Epidermal melanocyte (primary cell): ENCODE data around the gene JMJD8.

Source experiments
- DNase-seq: peaks from one replicate; pipeline ENCODE4 v3.0.0; 2011; ENCODE audit warnings: low spot score; ENCODE audit not compliant: insufficient read length

Gene JMJD8

DNA sequence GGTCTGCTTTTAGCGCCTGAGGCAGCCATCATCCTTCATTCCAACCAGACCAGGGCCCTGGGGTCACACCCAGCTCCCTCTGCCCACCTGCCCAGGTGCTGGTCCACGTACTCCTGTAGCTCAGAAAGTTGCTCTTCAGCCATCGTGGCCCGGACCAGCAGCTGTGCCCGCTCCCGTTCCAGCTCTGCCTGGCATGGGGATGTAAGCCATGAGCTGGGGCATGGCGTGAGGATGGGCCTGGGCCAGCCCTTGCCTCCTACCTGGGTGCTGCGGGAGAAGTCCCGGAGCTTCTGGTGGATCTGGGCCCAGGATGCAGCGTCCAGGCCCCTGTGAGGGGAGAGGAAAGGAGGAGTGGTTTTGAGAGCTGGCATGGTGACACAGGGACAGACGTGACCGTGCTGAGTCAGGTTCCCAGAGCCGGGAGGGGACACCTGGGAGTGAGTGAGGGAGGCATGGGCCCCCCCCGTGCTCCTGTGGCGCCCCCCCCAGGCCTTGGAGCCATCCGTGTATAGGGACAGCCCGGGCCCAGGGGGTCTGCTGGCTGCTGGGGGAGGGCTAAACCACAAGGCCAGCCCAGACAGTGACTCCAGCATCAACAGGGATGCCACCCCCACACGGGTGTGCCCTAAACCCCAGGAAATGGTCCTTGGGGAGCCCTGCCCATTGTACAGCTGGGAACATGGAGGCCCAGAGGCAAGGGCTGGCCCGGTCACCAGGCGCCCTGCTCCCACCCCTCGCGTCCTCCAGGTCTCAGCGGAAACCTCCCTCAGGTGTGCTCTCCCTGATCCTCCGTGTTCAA lies 38.9 kb upstream of the JMJD8 start:
- DNase-seq, result no peak

DNA sequence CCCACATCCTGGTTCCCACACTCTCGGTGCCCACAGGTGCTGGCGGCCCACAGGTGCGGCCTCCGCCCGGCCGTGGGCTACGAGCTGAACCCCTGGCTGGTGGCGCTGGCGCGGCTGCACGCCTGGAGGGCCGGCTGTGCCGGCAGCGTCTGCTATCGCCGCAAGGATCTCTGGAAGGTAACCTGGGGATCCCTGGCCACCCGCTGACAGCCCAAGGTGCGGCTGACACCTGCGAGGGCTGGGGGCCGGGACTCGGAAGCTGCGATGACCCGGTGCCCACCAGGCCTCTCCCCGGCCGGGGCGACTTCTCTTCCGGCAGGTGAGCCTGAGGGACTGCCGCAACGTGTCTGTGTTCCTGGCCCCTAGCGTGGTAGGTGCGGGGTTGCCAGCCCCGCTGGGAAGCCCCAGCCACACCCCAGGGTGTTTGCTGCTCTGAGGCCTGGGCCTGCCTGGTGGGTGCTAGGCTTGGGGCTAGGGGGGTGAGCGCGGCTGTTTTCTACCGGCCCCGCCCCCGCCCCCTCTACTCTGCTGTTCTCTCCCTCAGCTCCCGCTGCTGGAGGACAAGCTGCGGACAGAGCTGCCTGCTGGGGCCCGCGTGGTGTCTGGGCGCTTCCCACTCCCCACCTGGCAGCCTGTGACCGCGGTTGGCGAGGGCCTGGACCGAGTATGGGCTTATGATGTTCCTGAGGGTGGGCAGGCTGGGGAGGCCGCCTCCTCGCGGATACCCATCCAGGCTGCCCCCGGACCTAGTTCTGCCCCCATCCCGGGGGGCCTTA lies 37.8 kb upstream of the JMJD8 start:
- DNase-seq, result no peak

DNA sequence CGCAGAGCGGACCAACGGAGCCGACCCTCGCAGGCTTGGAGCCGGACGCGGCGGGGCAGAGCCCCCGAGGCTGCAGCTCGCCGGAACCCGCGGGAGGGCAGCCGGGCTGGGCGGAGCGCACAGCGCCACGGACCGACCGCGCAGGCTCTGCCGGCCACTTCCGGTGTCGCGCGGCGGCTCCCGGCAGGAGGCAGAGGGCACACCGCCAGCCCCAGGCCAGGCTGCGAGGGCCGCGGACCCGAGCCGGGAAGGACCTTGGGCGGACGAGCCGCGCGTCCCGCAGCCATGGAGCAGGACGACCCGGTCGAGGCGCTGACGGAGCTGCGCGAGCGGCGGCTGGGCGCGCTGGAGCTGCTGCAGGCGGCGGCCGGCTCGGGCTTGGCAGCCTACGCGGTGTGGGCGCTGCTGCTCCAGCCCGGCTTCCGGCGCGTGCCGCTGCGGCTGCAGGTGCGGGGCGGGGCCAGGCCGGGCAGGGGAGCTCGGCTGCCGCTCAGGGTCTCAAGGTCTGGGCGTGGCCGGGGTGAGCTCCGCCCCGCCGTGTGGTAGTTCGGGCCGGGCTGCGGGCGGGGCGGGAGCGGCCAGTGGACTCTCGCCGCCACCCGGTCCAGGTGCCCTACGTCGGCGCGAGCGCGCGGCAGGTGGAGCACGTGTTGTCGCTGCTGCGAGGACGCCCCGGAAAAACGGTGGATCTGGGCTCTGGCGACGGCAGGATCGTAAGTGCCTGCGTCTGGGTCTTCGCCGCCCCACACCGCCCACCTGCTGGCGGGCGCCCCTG lies 37.0 kb upstream of the JMJD8 start, which contains the start of gene ANTKMT:
ANTKMT (plus strand) TSS at position 157 of the 775 bp plus-strand sequence; CDS start at position 286, 129 bp downstream.
- peak; percentile 92 for DNase-seq

DNA sequence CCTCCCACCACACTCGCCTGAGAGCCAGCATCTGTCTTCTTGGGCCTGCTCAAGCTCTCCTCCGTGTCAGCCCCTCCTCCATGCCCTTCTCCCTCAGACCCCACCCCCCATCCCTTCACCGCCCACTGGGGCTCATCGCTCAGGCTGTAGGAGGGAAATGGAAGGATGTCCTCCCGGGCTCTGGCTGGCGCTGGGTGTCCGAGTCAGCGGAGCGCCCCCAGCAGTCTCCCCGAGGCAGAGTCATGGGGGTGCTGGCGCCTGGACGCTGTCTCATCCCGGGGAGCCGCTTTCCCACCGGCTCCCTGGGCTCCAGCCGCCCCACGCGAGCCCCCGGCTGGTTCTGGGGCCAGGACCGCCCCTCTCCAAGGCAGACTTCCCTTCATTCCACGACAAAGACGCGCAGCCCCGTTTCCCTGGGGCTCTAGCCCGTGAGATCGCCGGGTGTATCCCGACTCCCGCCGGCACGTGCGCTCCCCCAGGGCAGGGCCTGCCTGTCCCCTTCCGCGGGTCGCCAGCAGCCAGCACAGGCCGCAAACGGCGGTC lies 36.4 kb upstream of the JMJD8 start:
- peak; percentile 89 for DNase-seq

DNA sequence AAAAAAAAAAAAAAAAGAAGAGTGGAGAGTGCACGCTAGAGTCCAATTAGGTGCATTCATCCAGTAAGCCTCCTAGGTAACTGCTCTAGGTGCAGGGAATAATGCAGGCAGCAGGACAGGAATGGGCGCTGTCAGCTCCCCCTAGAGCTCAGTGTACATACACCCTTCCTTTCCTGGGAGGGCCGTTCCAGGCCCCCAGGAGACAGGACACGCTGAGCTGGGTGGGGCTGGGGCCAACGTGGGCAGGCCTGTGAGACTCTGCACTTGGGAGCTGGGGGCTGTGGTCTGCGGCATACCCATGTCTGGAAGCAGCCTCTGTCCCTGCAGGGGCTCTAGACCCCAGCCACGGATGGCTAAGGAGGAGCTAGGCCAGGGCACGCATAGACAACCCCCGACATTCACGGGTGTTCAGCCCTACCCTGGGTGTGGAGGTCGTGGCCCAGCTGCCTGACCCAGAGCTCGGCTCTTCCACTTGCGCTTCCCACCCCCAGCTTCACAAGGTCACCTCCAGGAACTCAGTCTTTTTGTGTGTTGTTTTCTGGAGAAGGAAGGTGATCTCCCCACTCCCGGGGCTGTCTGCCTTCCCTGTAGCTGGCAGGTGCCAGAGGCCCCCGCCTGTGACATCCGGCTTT lies 35.8 kb upstream of the JMJD8 start:
- no peak for DNase-seq

DNA sequence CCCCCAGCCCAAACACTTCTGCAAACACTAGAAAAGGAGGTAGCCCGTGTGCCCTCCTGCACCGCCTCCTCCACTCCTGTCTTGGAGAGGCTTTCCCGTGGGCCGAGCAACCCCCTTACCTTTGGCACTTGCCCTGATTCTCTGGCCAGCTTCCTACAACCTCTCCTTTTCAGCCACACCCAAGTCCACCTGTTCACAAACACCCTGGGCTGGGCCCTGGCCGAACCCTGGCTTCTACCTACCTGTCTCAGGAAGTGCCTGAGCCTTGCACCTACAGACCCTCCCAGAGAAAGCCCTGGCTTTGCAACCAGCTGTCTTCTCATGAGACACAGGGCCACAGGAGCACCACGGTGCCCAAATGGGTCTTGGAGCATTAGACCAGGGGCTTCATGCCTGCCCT lies 34.8 kb upstream of the JMJD8 start:
- DNase-seq, result no peak

DNA sequence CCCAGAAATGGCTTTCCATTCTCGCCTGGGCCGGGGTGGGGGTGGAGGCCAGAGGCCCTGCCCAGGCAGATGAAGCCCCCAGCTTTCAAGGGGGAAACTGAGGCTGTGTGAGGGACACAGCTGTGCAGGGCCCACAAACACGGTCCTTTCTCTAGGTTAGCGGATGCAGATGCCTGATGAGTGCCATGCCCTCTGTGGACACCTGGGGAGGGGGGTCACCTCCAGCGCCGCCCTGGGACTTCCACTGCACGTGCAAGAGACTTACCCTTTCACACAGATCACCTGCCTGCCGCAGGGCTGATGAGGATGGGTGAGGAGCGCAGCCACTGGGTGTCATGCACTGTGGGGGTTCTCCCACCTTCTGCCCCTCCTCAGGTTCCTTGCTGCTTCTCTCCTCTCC lies 34.3 kb upstream of the JMJD8 start:
- no peak for DNase-seq

DNA sequence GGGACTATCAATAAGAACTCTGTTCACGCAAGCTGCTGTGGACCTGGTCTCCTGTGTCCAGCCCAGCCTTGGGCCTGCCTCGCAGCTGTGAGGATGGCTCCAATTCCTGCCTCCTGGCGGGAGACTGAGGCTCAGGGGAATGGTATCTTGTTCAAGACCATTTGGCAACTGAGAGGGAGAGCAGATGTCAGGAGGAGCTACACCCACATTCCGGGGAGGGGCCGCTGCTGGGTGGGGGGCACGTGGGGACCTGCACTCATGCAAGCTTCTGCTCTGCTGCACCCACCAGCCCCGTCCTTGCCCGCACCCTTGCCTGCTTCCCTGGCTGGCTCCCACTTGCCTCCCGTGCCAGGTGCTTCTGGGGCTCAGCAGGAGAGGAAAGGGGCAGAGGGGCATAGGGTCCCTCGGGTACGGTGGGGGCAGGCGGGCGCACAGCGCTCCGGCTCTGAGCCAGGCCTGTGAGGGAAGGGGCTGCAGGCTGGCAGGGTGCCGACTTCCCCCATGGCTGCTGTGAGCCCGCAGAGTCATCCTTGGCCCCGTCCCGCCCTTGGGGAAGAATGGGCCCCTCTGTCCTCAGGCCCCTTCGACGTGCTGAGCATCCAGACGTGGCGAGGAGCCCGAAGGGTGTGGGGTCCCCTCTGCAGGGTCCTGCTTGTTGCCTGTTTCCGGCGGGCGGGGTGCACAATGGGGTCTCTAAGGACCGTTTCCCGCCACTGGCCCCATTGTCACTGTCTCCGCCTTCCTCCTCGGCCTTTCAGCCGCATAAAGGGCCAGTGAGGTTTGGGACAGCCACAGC lies 33.5 kb upstream of the JMJD8 start:
- no peak for DNase-seq

DNA sequence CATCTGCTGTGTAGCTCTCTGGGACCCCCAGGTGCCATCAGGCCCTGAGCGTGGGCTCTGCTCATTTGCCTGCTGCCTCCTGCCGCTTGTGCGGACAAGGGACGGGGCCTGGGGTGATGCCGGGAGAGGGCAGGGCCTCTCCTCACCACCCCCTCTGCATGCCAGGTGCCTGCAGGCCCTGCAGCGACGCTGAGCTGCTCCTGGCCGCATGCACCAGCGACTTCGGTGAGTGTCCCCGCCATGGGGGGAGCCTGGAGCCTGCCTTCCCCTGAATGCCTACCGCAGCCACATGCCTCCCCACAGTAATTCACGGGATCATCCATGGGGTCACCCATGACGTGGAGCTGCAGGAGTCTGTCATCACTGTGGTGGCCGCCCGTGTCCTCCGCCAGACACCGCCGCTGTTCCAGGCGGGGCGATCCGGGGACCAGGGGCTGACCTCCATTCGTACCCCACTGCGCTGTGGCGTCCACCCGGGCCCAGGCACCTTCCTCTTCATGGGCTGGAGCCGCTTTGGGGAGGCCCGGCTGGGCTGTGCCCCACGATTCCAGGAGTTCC lies 32.7 kb upstream of the JMJD8 start:
- DNase-seq, result no peak

DNA sequence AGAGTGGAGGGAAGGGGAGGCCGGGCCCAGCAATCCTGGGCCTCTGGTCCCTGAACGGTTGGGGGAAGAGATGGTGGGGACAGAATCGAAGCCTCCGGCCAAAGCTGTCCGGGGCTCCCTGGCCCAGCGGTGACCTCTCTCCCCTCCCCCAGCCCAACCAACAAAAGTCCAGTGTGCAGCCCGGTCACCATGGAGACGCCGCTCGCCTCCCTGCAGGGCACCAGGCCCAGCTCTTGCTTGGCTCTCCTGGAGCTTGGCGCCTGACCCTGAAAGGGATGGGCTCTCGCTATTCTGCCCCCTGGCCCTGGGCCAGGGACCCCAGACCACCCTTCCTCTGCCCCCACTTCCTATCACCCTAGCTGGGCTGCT lies 32.0 kb upstream of the JMJD8 start:
- peak; percentile 91 for DNase-seq

DNA sequence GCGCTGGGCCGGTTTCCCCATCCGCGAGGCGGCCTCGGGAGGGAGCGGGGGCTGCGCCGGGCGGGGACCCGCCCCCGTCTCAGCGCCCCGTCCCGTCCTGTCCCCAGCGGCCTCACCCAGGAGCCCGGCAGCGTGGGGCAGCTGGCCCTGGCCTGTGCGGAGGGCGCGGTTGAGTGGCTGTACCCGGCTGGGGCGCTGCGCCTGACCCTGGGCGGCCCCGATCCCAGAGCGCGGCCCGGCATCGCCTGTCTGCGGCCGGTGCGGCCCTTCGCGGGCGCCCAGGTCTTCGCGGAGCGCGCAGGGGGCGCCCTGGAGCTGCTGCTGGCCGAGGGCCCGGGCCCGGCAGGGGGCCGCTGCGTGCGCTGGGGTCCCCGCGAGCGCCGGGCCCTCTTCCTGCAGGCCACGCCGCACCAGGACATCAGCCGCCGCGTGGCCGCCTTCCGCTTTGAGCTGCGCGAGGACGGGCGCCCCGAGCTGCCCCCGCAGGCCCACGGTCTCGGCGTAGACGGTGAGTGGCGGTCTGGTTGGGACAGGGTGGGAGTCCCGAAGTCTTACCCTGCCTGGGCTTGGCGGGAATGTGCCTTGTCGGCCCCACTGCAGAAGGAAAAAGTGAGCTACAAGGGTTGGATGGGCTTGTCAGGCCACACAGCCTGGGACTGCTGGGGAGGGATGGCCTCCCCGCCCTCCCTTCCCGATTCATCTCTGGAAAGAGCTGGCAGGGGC lies 31.5 kb upstream of the JMJD8 start:
- no peak for DNase-seq

DNA sequence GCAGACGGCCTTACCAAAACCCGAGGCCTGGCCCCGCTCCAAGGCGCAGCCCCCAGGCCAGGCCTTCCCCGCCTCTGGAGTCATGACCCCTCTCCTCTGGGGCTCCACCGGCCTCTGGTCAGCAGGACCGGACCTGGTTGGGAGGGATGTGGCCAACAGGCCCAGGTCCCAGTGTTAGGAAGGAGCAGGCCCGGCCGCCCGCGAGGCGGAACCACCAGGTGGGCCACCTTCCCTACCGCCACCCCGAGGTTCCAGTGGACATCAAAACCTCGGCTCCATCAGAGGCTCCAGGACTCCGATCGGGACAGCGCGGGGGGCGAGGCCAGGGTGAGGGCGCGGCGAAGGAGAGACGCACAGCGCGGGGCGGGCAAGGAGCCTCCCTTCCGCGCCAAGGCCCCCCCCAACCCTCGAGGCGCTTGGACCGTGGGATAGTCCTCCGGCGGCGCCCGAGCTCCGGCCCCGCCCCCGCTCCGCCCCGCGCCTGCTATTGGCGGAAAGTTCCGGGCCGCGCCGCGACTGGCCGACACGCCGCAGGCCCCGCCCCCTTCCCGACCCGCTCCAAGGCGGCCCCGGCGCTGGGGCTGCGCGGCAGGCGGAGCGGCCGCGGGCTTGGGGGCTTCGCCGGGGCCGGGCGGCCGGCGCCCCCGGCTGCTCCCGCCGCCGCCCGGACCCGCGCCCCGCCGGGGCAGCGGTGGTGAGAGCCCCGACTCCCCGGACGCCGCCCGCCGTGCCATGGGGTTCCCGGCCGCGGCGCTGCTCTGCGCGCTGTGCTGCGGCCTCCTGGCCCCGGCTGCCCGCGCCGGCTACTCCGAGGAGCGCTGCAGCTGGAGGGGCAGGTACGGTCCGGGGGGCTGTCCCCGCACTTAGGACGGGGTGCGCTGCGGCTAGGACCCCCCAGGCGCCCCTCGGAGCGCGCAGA lies 30.7 kb upstream of the JMJD8 start, which contains the start of gene METRN:
METRN (plus strand) TSS at position 561 of the 919 bp plus-strand sequence; CDS start at position 733, 172 bp downstream.
- DNase-seq, result peak; percentile 98

DNA sequence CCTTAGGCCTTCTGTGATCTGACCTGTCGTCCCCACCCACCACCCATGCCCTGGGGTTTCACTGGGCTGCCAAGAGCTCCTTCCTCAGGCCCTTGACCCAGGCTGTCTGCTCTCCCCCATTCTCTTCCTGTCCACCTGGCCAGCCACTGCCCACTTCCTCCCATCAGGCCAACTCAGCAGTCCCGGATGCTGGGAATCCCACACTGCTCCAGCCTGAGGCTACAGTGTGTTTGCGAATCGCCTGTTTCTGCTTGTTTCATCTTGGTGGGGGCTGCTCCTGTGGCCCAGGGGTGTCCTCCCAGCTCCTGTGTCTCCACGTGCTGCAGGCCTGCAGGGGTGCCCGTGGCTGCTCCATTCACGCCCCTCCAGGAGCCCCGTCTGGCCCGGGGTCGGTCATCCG lies 29.9 kb upstream of the JMJD8 start:
- DNase-seq, result no peak

DNA sequence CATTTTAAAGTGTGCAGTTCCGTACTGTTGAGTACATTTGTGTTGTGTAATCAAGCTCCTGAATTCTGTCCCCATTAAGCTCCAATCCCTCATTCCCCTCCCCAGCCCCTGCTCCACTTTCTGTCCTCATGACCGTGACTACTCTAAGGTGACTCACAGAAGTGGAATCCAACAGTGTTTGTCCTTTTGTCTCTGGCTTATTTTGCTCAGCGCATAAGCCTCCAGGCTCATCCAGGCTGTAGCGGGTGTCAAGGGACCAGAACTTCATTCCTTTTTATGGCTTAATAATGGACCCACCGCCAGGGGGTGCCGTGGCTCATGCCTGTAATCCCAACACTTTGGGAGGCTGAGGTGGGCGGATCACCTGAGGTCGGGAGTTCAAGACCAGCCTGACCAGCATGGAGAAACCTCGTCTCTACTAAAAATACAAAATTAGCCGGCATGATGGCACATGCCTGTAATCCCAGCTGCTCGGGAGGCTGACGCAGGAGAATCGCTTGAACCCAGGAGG lies 28.7 kb upstream of the JMJD8 start:
- DNase-seq, result peak; percentile 63

DNA sequence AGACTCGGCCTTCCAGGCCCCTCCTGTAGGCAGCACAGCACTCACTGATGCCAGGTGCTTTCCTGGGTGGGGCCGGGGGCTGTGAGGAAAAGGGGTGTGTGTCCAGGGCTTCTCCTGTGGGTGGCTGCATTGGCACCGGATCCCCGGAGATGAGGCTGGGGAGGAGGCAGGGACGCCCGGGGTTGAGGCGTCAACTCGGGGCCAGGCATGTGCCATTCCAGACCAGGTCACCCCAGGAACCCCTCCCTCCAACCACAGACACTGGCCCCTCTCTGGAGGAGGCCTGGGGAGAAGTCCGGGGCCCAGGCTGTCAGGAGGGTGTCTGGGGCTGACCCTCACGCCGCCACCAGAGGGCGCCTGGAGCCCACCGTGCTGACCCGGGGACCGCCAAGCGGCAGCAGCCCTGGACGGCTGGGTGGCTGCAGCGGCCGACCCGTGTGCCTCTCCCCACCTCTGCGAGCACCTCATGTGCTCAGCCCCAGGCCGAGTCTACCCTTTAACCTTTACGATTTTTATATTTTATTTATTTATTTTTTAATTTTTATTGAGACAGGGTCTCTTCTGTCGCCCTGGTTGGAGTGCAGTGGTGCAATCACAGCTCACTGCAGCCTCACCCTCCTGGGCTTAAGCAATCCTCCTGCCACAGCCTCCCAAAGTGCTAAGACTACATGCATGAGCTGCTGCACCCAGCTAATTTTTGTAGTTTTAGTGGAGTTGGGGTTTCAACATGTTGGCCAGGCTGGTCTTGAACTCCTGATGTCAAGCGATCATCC lies 27.6 kb upstream of the JMJD8 start:
- peak; percentile 95 for DNase-seq

DNA sequence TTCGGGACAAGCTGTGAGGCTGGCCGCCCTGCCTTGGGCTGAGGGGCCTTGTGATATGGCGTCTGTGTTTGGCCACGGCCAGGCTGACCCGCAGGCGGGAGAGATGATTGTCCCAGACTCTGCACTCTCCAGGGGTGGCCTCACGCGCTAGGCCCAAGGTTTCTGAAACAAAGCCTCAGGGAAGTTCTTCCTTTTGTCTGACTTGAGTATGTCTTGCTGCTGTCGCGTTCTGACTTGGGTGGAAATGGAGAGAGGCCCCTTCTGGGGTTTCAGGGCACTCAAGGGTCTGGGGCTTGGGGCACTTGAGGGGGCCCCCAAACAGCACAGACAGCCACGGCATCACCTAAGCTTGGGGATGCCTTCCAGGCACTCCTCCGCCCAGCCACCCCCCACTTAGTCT lies 26.9 kb upstream of the JMJD8 start:
- no peak for DNase-seq

DNA sequence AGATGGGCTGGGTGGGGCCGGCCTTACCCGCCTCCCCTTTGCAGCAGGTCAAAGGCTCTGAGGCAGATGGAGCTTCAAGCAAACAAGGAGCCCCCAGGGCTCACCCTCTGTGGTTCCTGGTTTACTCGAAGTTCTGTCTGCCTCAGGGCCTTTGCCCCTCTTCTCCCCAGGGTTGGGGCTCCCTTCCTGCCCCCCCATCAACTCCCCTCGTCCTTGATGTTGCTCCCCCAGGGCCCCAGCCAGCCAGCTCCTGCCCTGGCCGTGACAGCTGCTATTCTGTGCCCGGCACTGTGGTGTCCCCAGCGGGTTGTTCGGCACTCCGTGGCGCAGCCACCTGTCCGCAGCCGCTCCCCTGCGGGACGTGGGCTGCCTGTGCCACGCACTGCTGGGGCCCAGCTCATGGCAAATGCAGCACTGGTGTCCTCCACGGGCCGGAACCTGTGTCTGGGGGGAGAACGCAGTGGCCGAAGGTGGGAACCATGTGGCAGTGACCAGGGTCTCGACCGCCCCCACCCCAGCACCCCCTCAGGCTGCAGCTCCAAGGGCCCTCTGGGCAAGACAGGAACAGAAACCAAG lies 26.5 kb upstream of the JMJD8 start:
- DNase-seq, result no peak
